H1 (cell line): ENCODE measurements around the gene TMEM187. TPM values are rescaled to one million over a fixed set of nuclear protein-coding genes. Genes with fewer than 3 reads are reported as not detected.

Experiments
- CTCF ChIA-PET: fragments of 300-600 bp; sonication (Branson Sonifier 250); formaldehyde crosslinking; loops from one replicate; lab custom pipeline; 2021; ENCODE audit not compliant: partially characterized antibody; lab: Charles Lee
- POLR2A ChIA-PET: fragments of 300-600 bp; sonication (Branson Sonifier 250); formaldehyde crosslinking; loops from one replicate; lab custom pipeline; 2021; ENCODE audit warnings: inconsistent platforms; ENCODE audit not compliant: partially characterized antibody; lab: Charles Lee
- DNase-seq, 2 experiments: peaks; one replicate each; pipeline versions ENCODE4 v3.0.0 to v3.0.0-alpha.2; 2010 to 2022; ENCODE audit warnings: low spot score in 2 of 2, low read depth in 1 of 2, mixed read lengths in 1 of 2
- FAIRE-seq: peaks from 2 replicates; lab custom pipeline; 2011; peaks lifted over from hg19 to GRCh38; lab: Jason Lieb, UNC
- H2AFZ ChIP-seq: 2 replicates; pipeline ENCODE4 v1.8.1; 2012; ENCODE audit warnings: low read length, inconsistent platforms
- H2AK5ac ChIP-seq: 2 replicates; pipeline ENCODE4 v1.6.1; 2013; ENCODE audit warnings: low read depth, low read length
- H2BK120ac ChIP-seq: replicated peaks from 2 replicates; pipeline ENCODE3; 2013; ENCODE audit warnings: low read depth, low read length, inconsistent platforms
- H2BK12ac ChIP-seq: 2 replicates; pipeline ENCODE4 v1.6.1; 2013; ENCODE audit warnings: low read depth, low read length
- H2BK15ac ChIP-seq: 2 replicates; pipeline ENCODE4 v1.6.1; 2013; ENCODE audit warnings: low read length
- H2BK20ac ChIP-seq: 2 replicates; pipeline ENCODE4 v1.6.1; 2013; ENCODE audit warnings: low read length
- H2BK5ac ChIP-seq: 2 replicates; pipeline ENCODE4 v1.6.1; 2013; ENCODE audit warnings: low read depth, low read length
- H3K14ac ChIP-seq: 2 replicates; pipeline ENCODE4 v1.6.1; 2013; ENCODE audit warnings: inconsistent platforms; ENCODE audit not compliant: insufficient read length
- H3K18ac ChIP-seq: 2 replicates; pipeline ENCODE4 v1.6.1; 2013; ENCODE audit warnings: low read length; ENCODE audit errors: extremely low read depth
- H3K23ac ChIP-seq: 2 replicates; pipeline ENCODE4 v1.6.1; 2013; ENCODE audit warnings: inconsistent platforms; ENCODE audit not compliant: insufficient read length
- H3K23me2 ChIP-seq: 2 replicates; pipeline ENCODE4 v1.6.1; 2013; ENCODE audit warnings: low read depth, low read length
- H3K27ac ChIP-seq: 2 replicates; pipeline ENCODE4 v1.6.1; 2011; ENCODE audit warnings: low read depth, low read length, inconsistent platforms
- H3K27me3 ChIP-seq, 4 experiments: replicated peaks in 1 of 4; 1 replicate in 1 of 4; 2 replicates in 3 of 4; pipeline versions ENCODE4 v1.6.1 to v1.8.1; 2011 to 2013; ENCODE audit warnings: low read length in 3 of 4, mild to moderate bottlenecking in 3 of 4, inconsistent platforms in 2 of 4, mixed read lengths in 2 of 4, moderate library complexity in 1 of 4; ENCODE audit not compliant: control insufficient read depth in 3 of 4, insufficient read depth in 3 of 4; ENCODE audit errors: extremely low read depth in 1 of 4
- H3K36me3 ChIP-seq, 4 experiments: 2 replicates each; pipeline versions ENCODE4 v1.6.1 to v1.8.1; 2011 to 2013; ENCODE audit warnings: mild to moderate bottlenecking in 4 of 4, low read length in 3 of 4, moderate library complexity in 2 of 4, control low read depth in 1 of 4, inconsistent platforms in 1 of 4; ENCODE audit not compliant: insufficient read depth in 4 of 4, control insufficient read depth in 2 of 4
- H3K4ac ChIP-seq: replicated peaks from 2 replicates; pipeline ENCODE3; 2013; ENCODE audit warnings: low read length, low read depth, mixed read lengths, inconsistent platforms; ENCODE audit not compliant: insufficient read length
- H3K4me1 ChIP-seq, 4 experiments: replicated peaks in 1 of 4; 1 replicate in 1 of 4; 2 replicates in 3 of 4; pipeline versions ENCODE4 v1.6.1 to v1.8.1; 2011 to 2013; ENCODE audit warnings: low read length in 3 of 4, inconsistent platforms in 2 of 4, mixed read lengths in 1 of 4; ENCODE audit not compliant: insufficient read depth in 4 of 4, control insufficient read depth in 3 of 4
- H3K4me2 ChIP-seq, 2 experiments: 2 replicates each; pipeline versions ENCODE4 v1.6.1 to v1.8.1; 2011 to 2013; ENCODE audit warnings: low read depth in 2 of 2, low read length in 2 of 2, control low read depth in 1 of 2, inconsistent platforms in 1 of 2, mild to moderate bottlenecking in 1 of 2; ENCODE audit not compliant: insufficient read depth in 1 of 2
- H3K4me3 ChIP-seq, 4 experiments: fragments of 200-600, 300-600 bp in 1 of 4; sonication (generic), shearing (Covaris generic), sonication (Bioruptor Twin) in 1 of 4; 2 replicates each; pipeline versions ENCODE4 v1.5.1 to v1.8.1; 2011 to 2016; ENCODE audit warnings: low read length in 4 of 4, low read depth in 3 of 4, control low read depth in 2 of 4, inconsistent platforms in 2 of 4, mild to moderate bottlenecking in 2 of 4, mixed read lengths in 1 of 4, moderate library complexity in 1 of 4; ENCODE audit not compliant: insufficient read depth in 2 of 4; ENCODE audit errors: extremely low read depth in 1 of 4
- H3K56ac ChIP-seq: replicated peaks from 2 replicates; pipeline ENCODE3; 2013; ENCODE audit warnings: low read depth, mild to moderate bottlenecking, mixed read lengths, low read length, inconsistent platforms; ENCODE audit not compliant: insufficient read length
- H3K79me1 ChIP-seq: 2 replicates; pipeline ENCODE4 v1.6.1; 2013; ENCODE audit warnings: low read depth, low read length, control low read depth
- H3K79me2 ChIP-seq, 2 experiments: 2 replicates each; pipeline versions ENCODE4 v1.6.1 to v1.8.1; 2012 to 2013; ENCODE audit warnings: low read length in 2 of 2, mild to moderate bottlenecking in 2 of 2, inconsistent platforms in 1 of 2; ENCODE audit not compliant: insufficient read depth in 2 of 2, control insufficient read depth in 1 of 2
- H3K9ac ChIP-seq, 4 experiments: replicated peaks in 1 of 4; 1 replicate in 1 of 4; 2 replicates in 3 of 4; pipeline versions ENCODE4 v1.6.1 to v1.8.1; 2011 to 2013; ENCODE audit warnings: low read depth in 3 of 4, low read length in 3 of 4, control low read depth in 2 of 4, mild to moderate bottlenecking in 2 of 4, moderate library complexity in 2 of 4, inconsistent platforms in 1 of 4; ENCODE audit errors: extremely low read depth in 1 of 4
- H3K9me3 ChIP-seq, 2 experiments: 2 replicates each; pipeline versions ENCODE4 v1.6.1 to v1.8.1; 2012 to 2013; ENCODE audit warnings: mild to moderate bottlenecking in 2 of 2, moderate library complexity in 2 of 2, control low read depth in 1 of 2, inconsistent platforms in 1 of 2, low read depth in 1 of 2, low read length in 1 of 2, mixed read lengths in 1 of 2; ENCODE audit not compliant: insufficient read depth in 2 of 2
- H4K20me1 ChIP-seq, 2 experiments: replicated peaks in 1 of 2; 2 replicates each; pipeline versions ENCODE3 to v1.8.1; 2011 to 2013; ENCODE audit warnings: inconsistent platforms in 2 of 2, low read length in 2 of 2, mild to moderate bottlenecking in 1 of 2; ENCODE audit not compliant: insufficient read depth in 2 of 2, control insufficient read depth in 1 of 2
- H4K5ac ChIP-seq: 2 replicates; pipeline ENCODE4 v1.6.1; 2013; ENCODE audit warnings: low read length, low read depth, mixed read lengths, inconsistent platforms; ENCODE audit not compliant: insufficient read length
- H4K8ac ChIP-seq: 2 replicates; pipeline ENCODE4 v1.8.0; 2013; ENCODE audit warnings: mild to moderate bottlenecking, moderate library complexity, low read length, inconsistent platforms; ENCODE audit not compliant: insufficient read depth; ENCODE audit errors: extremely low read depth
- H4K91ac ChIP-seq: replicated peaks from 2 replicates; pipeline ENCODE3; 2013; ENCODE audit warnings: low read length, mixed read lengths, inconsistent platforms; ENCODE audit not compliant: insufficient read length
- CHD2 ChIP-seq: IDR thresholded peaks from 2 replicates; pipeline ENCODE4 v1.6.1; 2012; ENCODE audit warnings: low read length, improper control_type of control experiment
- CTBP2 ChIP-seq: IDR thresholded peaks from 2 replicates; pipeline ENCODE4 v1.7.0; 2011; ENCODE audit warnings: borderline replicate concordance, mild to moderate bottlenecking, moderate library complexity, mixed read lengths, low read length; ENCODE audit not compliant: insufficient read depth, insufficient read length
- E2F6 ChIP-seq: IDR thresholded peaks from 2 replicates; pipeline ENCODE4 v1.6.1; 2012; ENCODE audit warnings: inconsistent platforms
- EZH2 ChIP-seq: fragments of 200-600 bp; sonication (generic); IDR thresholded peaks from 2 replicates; pipeline ENCODE4 v1.7.1; 2012; ENCODE audit warnings: low read depth, mild to moderate bottlenecking, moderate library complexity, low read length, inconsistent platforms; ENCODE audit not compliant: severe bottlenecking
- GTF2F1 ChIP-seq: IDR thresholded peaks from 2 replicates; pipeline ENCODE4 v1.6.1; 2012; ENCODE audit warnings: low read depth, low read length, improper control_type of control experiment, borderline replicate concordance
- KDM4A ChIP-seq: IDR thresholded peaks from one replicate; pipeline ENCODE4 v1.7.1; 2012; ENCODE audit warnings: low read depth, mild to moderate bottlenecking, moderate library complexity, low read length, inconsistent platforms; ENCODE audit not compliant: severe bottlenecking
- MAX ChIP-seq: IDR thresholded peaks from 2 replicates; pipeline ENCODE4 v1.6.1; 2012; ENCODE audit warnings: inconsistent platforms
- PHF8 ChIP-seq: fragments of 200-600 bp; sonication (generic); conservative IDR thresholded peaks from 2 replicates; pipeline ENCODE4 v1.7.1; 2012; ENCODE audit warnings: low read depth, mild to moderate bottlenecking, inconsistent platforms, low read length, moderate library complexity
- SP1 ChIP-seq: IDR thresholded peaks from 2 replicates; pipeline ENCODE4 v1.6.1; 2011; ENCODE audit warnings: low read depth, low read length
- SP2 ChIP-seq: IDR thresholded peaks from 2 replicates; pipeline ENCODE4 v1.6.1; 2012; ENCODE audit warnings: mild to moderate bottlenecking, low read length, inconsistent platforms
- ZNF274 ChIP-seq: IDR thresholded peaks from 2 replicates; pipeline ENCODE4 v1.7.0; 2012; ENCODE audit warnings: low read length, borderline replicate concordance; ENCODE audit errors: extremely low read depth
- WGBS, 2 experiments: shearing (Covaris generic) in 1 of 2; methylation state at CpG; one replicate each; pipeline versions ENCODE4 v1.1.6 to v1.1.7; 2013 to 2015; ENCODE audit warnings: low lambda C conversion rate in 2 of 2, mixed read lengths in 2 of 2, inconsistent platforms in 1 of 2, low coverage in 1 of 2, missing lambda C conversion rate in 1 of 2; ENCODE audit not compliant: insufficient replicate concordance in 2 of 2, insufficient coverage in 1 of 2, insufficient read length in 1 of 2; ENCODE audit errors: extremely low coverage in 1 of 2, missing lambda C conversion rate in 1 of 2; 5-methylcytosine and 5-hydroxymethylcytosine counted together
- polyA plus RNA-seq, 7 experiments: library from polyadenylated mRNA; depleted of rRNA in 3 of 7; stranded (reverse) in 5 of 7; unstranded in 2 of 7; fragments of >200 nt in 5 of 7; fragments of 200-250 nt in 2 of 7; gene quantifications; 1 replicate in 5 of 7; 2 replicates in 1 of 7; 4 replicates in 1 of 7; pipeline versions ENCODE4 v1.2.1 to v1.2.3, GENCODE V29; 2011 to 2013; ENCODE audit warnings: missing spikeins in 2 of 7, mixed read lengths in 2 of 7
- total RNA-seq: library from RNA; stranded (reverse); fragmentation: NEBNext Ultra II Directional; extraction: Animal tissue kit (Norgen Biotek cat#: 25700); gene quantifications from 2 replicates; pipeline ENCODE4 v1.2.1, GENCODE V29; 2021
- TF ChIP-seq, protein P1 (sequence below): IDR thresholded peaks from 2 replicates; pipeline ENCODE4 v1.6.1; 2011; ENCODE audit warnings: low read depth, mild to moderate bottlenecking, low read length; ENCODE audit not compliant: insufficient read depth

Gene TMEM187
- total and polyA plus RNA-seq, 2 of the 8 experiments (the other 6 are each of a cell fraction or from before 2014, with no cell fraction given), result 5.0 to 14.5 TPM

DNA sequence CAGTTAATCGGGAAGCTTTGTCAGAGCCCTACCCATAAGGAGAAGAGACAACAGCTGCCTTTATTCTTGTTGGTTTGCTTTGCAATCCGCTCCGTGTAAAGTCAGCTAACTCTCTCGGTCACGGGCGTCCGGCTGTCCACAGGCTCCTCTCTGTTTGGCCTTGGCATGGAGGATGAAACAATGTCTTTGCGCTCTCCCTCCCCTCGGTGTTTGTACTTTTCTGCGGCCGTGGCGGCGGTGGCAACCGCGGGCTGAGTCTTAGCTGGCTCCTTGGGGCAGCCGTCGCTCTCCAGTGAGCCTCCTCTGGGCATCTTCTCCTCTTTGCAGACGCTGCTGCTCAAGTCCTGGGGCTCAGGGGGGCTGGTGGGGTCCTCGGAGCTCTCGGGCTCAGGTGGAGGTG, 57.7 kb downstream of the TMEM187 start:
- Histone ChIP-seq H2BK20ac (no peak overlapping the region), H3K4ac (no peak overlapping the region), H2BK15ac (no peak overlapping the region), H2BK5ac (no peak overlapping the region), H3K4me1 (peaks cover 3 to 25% (median 12%) of the 10 kb centered on the region in 4 experiments; a peak in 6 of 7 replicates), H3K4me3 (no peak overlapping the region), H3K79me2 (peaks cover 0 to 18% of the 10 kb centered on the region in 2 experiments; a peak in 2 of 4 replicates), H2AK5ac (no peak overlapping the region), H2BK120ac (no peak overlapping the region), H3K9ac (no peak overlapping the region), H3K56ac (no peak overlapping the region), H4K8ac (no peak overlapping the region; the same call in 1 of the 2 replicates), H2BK12ac (no peak overlapping the region), H3K23ac (no peak overlapping the region), H3K27ac (no peak overlapping the region), H3K23me2 (no peaks in the 10 kb centered on the region), H4K20me1 (peaks cover 0 to 1% of the 10 kb centered on the region in 2 experiments), H4K5ac (no peak overlapping the region), H3K36me3 (peaks cover 0 to 16% (median 7%) of the 10 kb centered on the region in 4 experiments; a peak in 4 of 8 replicates), H2AFZ (no peak overlapping the region), H3K9me3 (no peaks in the 10 kb centered on the region), H4K91ac (no peak overlapping the region), H3K27me3 (no peaks in the 10 kb centered on the region), H3K18ac (no peak overlapping the region), H3K79me1 (no peaks in the 10 kb centered on the region; the same call in 1 of the 2 replicates), H3K4me2 (no peak overlapping the region), H3K14ac (no peak overlapping the region)
- CTCF ChIA-PET, result interaction anchor here (0.7 to 2.7 kb wide), 8 partner anchors 10 to 45 kb away, joined by 3 to 9 read pairs (median 4); partner anchors contain the start of gene IRAK1
- DNase-seq (no peak), FAIRE-seq (no peak)
- POLR2A ChIA-PET, result interaction anchor here (0.6 kb wide), 1 partner anchor 460 kb away, joined by 3 read pairs; no protein-coding TSS in a partner anchor
- 90% methylated on average over 4 of the region's 20 CpGs; no CpG with 5 or more reads in 1 of the 2 experiments for WGBS, 2 experiments
- TF ChIP-seq SP2, result no peak
- TF ChIP-seq CTBP2, result no peak
- no peak for TF ChIP-seq CHD2
- TF ChIP-seq PHF8, result no peak
- TF ChIP-seq GTF2F1, result no peak
- TF ChIP-seq, protein P1, sequence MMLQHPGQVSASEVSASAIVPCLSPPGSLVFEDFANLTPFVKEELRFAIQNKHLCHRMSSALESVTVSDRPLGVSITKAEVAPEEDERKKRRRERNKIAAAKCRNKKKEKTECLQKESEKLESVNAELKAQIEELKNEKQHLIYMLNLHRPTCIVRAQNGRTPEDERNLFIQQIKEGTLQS, result no peak
- no peak for TF ChIP-seq SP1
- no peak for TF ChIP-seq KDM4A
- no peak for TF ChIP-seq E2F6
- TF ChIP-seq ZNF274, result no peak
- no peak for TF ChIP-seq EZH2
- TF ChIP-seq MAX, result no peak
